HG02840 (cell line): ENCODE results near the gene SREK1.

ENCODE experiments used
- ATAC-seq: cut with Tn5 transposase; IDR thresholded peaks from one replicate; pipeline ENCODE4 v1.9.1; 2021; ENCODE audit warnings: mild to moderate bottlenecking, moderate library complexity, moderate number of reproducible peaks; ENCODE audit not compliant: unreplicated experiment, low FRiP score

Gene SREK1

GRCh38 chr5:66164044-66164790, 20.1 kb downstream of the SREK1 start:
- no peak for ATAC-seq

- ATAC-seq, result no peak
Observed at GRCh38 chr5:66168226-66168625, 24.1 kb downstream of the SREK1 start.

GRCh38 chr5:66169534-66169933, 25.4 kb downstream of the SREK1 start:
- no peak for ATAC-seq

- ATAC-seq, result no peak
Observed at GRCh38 chr5:66170195-66170919, 26.3 kb downstream of the SREK1 start.

GRCh38 chr5:66171349-66172344, 27.5 kb downstream of the SREK1 start:
- no peak for ATAC-seq

- no peak for ATAC-seq
Observed at GRCh38 chr5:66174338-66174737, 30.2 kb downstream of the SREK1 start.

GRCh38 chr5:66178799-66179198, 34.7 kb downstream of the SREK1 start:
- ATAC-seq, result no peak

- no peak for ATAC-seq
Observed at GRCh38 chr5:66179297-66180051, 35.4 kb downstream of the SREK1 start.

GRCh38 chr5:66180282-66181155, 36.4 kb downstream of the SREK1 start:
- ATAC-seq, result no peak

- ATAC-seq, result no peak
Observed at GRCh38 chr5:66186108-66186507, 42.0 kb downstream of the SREK1 start.

GRCh38 chr5:66193419-66193818, 49.3 kb downstream of the SREK1 start:
- ATAC-seq, result no peak

GRCh38 chr5:66197764-66198405, 53.8 kb downstream of the SREK1 start:
- ATAC-seq, result no peak

GRCh38 chr5:66198837-66199236, 54.7 kb downstream of the SREK1 start:
- ATAC-seq, result no peak

- no peak for ATAC-seq
Observed at GRCh38 chr5:66203531-66203930, 59.4 kb downstream of the SREK1 start.

GRCh38 chr5:66206465-66206864, 62.4 kb downstream of the SREK1 start:
- ATAC-seq, result no peak

GRCh38 chr5:66207800-66208561, 63.9 kb downstream of the SREK1 start:
- ATAC-seq, result no peak

GRCh38 chr5:66209350-66209749, 65.2 kb downstream of the SREK1 start:
- no peak for ATAC-seq

- no peak for ATAC-seq
Observed at GRCh38 chr5:66209794-66210193, 65.7 kb downstream of the SREK1 start.
